Kidney tubule cell (primary cell): ENCODE data around the gene SLC12A4.
"Not testable (repeated sequence)": the region's sequence is repeated elsewhere in the genome, so short reads cannot be mapped to it uniquely, and the experiment has no call there.

ENCODE experiments used
- DNase-seq: peaks from one replicate; pipeline ENCODE4 v3.0.0-alpha.2; 2018; ENCODE audit warnings: low spot score

SLC12A4 gene

DNA sequence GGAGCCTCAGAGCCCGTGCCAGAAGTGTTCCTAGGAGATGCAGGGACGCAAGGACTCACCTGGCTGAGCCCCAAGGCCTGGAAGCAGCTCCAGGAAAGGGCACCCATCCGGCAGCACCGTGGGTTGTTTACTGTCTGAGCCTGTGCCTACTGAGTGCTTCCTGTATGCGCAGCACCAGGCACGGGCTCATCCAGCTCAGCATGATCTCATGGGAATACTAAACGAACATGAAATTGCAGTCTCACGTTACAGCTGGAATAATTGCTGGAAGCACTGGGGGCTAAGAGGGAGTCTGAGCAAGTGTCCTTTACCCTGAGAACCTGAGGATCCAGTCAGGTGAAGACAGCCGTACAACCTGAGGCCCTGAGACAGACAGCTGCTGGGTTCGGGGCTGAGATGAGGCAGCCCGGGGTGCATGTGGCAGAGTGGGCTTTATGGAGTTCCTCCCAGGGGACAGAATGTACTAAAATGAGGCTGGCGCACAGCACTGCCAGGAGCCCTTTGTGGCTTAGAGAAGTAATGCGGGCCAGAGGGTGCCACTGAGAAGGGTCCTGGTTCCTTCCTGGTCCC, 42.2 kb downstream of the SLC12A4 start:
- no peak for DNase-seq

DNA sequence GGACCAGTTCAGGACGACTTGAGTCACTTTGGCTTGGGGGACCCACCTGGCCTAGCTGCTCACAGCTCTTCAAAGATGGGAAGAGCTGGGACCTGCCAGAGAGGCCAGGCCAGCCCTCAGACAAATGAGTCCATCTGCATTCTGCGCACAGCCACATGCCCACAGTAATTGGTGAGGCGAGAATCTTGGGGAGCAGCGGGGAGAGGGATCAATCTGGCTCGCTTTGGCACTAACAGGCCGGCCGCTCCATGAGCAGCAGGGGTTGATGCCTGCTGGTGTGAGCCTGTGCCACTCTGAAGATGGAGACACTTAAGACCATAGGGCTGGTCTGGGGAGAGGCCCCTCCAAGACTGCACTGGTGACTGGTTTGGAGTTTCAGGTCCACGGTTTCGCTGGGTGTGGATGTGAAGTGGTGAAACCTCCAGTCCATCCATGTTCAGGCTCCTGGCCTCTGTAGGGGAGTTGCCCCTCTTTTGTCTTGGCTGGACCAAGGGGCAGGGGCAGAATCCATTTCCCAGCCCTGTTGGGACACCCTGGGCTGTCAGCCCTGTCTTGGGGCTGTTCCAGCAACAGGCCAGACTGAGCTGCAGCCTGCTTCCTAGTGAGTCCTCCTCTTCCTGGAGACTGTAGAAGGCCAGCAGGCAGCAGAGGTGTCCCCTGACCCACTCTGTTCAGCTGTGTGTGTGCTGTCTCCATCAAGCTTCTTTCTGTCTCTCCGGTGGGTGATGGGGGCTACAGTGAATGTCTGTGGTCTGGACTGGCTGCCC, 44.1 kb downstream of the SLC12A4 start:
- DNase-seq = no peak

DNA sequence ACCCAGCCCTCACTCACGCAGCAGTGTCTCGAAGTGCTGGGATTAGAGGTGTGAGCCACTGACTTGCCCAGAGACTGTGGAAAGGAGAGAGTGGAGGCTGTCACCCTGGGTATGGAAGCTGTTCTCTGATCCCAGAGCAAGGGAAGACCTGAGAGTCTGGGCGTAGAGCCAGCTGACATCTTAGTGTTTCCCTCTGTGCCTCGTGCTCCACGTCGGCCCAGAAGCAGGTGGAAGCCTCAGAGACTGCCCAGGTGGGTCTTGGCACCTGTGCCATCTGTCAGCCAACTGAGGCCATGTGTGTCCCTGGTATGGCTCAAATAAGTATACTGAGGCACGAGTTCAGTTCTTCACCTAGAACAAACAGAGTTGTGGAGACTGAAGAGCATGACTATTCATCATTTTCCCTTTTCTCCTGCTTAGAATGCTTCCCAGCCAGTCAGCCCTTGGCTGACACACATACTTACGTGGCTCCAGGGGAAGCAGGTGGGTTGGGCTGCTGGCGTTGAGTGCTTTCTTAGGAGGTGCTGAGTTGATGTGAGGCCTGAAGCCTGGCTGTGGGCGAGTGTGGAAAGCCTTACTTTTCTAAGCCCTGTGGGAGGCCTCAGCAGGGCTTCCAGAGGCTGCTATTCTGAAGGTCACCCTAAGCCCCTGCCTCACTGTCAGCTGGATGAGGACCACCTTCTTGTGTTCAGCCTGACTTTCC, 44.9 kb downstream of the SLC12A4 start:
- DNase-seq = no peak

DNA sequence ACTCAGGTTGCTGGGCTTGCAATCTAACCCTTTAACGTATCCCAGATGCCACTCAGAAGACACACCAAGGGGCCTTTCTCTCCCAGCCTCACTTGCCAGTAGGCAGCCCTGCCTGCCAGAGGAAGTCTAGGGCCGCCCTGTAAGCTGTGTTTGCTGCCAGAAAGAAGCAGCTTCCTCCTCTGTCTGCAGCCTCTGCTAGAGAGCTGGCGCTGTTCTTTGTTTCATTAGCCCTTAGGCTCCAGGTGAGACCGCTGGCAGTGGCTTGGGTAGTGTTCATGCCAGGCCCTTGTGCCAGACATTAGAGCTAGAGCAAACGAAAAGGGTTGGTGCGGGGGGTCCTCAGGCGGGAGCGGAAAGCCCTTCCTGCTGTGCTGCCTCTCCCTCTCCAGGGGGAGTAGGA, 45.7 kb downstream of the SLC12A4 start:
- DNase-seq = no peak

DNA sequence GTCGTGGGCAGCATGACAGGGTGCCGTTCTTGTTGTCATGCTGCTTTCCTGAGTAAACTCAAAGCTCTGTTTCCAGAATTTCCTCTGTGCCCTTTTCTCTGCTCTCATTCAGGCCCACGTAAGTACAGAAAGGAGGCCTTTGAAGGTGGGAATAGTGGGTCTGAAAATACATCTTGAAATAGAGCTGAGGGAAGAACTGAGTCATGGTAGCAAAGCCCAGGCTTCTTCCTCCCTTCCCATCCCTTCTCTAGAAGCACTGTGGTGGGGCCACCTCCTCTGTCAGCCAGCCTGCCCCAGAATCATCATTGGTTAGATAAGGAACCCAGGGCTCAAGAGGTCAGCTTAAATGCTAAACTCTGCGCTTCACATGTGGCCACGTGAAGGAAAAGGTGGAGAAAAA, 46.2 kb downstream of the SLC12A4 start:
- no peak for DNase-seq

DNA sequence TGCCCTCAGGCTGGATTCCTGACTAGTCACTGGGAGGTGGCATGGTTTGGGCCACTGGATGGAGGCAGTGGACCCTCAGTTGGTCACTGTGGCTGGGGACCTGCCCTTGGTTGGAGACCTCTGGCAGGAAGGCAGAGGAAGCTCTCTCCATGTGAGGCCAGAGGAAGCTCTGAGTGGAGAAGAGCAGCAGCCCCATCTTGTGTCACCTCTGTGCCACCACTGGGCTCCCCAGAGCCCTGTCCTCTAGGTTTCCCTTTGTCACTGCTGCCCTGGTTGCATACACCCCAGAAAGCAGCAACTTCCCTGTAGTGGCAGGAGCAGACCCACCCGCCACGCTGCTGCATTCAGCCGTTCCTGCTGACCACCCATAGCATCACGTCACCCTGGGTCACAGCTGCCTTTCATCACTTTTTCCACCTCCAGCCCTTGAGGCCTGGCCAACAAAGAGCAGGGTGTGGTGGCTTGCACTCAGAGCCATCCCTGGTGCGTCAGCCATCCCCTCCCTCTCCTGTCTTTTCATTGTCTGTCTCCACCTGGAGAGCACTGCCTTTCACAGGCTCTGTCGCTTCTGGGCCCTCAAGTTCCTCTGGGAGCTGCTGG, 48.7 kb downstream of the SLC12A4 start:
- no peak for DNase-seq

DNA sequence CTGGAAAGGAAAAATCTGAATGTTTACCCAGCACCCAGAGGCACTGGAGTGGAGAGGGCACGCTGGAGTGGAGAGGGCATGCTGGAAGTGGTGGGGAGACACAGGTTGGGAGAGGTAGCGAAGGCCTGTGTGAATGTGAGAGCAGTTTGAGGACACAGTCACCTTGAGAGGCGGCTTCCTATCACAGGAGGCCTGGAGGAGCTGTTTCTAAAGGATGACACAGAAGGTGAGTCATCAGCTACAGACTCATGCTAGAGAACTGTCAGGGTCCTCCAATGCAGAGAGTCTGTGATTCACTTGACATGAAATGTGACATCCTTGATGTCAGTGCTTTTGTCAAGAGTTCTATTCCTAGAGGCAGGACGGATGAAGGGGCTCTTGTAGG, 50.6 kb downstream of the SLC12A4 start:
- DNase-seq = peak; percentile 92

DNA sequence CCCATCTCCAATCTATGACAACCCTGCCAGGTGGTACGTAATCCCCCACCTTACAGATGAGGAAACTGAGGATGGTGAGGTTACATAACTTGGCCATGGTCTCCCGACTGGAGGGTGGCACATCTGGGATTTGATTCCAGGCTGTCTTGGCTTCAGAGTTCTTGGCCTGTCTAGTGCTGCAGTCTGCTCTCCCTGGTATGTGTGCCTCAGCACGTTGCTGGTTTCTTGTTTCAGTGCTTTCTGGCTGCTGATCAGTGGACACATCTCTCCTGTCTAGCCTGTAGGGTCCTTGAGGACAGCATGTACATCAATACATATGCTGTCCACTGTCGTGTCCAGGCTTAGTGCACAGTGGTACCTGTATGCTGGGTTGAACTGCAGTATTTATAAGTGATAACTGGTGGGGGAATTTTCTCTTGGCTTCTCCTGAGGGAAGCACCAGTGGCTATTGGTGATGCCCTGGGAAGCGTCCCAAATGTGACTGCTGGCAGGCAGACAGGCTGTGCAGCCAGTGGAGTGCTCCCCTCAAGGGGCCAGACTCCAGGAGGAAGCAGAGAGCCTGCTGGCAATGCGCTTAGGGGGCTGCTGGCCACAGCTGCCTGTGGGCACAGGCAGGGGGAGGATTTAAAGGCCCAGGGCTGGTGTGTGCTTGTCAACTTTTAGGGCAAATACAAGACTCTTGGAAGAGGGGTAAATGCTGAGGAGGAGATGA, 51.1 kb downstream of the SLC12A4 start:
- no peak for DNase-seq

DNA sequence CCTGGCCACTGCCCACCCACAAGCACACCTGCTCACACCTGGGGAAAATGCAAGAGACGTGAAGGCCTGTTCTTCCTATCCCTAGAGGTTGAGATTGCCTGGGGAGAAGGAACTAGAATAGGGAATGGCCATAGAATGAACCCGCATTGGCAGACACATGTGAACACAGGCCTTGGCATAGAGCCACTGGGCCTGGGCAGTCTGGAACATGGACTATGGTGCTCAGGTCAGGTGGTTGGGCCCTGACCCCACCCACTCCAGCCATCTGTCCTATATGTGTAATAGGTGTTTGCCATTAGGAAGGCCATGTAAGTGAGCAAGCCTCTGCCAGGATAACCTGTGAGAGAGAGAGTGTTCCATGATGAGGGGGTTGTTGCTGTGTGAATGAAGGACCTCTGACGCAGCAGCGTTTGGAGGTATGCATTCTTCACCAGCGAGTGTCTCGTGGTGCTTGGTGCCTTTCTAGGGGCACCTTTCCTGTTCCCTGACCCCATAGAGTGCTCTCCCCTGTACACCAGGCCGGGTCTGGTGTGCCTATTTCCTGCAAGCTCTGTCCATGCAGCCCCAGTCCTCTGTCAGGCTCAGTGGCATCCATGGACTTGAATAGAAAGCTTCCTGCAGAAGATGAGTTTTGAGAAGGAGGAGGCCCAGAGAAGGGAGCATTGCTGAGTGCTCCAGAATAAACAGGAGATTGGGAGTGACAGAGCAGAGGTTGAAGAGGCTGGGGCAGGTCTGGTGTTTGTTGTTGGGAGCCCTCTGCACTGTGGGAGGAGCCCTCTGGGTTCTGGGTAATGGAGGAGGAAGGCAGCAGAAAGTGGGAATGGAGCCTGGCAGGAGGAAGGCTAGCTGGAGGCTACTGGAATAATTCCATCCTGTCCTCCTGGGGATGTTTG, 52.4 kb downstream of the SLC12A4 start:
- DNase-seq = no peak

DNA sequence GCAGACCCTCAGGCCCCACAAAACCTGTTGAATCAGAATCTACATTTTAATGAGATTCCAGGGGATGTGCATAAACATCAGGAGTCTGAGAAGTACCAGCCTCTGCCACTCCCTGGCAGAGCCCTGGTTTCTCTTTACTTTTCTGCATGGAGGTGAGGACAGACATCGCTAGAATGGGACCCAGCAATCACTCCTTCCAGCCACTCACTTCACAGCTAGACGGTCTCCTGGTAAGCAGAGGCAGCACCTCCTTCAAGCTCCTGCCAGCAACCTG, 53.0 kb downstream of the SLC12A4 start:
- not testable (repeated sequence) for DNase-seq

DNA sequence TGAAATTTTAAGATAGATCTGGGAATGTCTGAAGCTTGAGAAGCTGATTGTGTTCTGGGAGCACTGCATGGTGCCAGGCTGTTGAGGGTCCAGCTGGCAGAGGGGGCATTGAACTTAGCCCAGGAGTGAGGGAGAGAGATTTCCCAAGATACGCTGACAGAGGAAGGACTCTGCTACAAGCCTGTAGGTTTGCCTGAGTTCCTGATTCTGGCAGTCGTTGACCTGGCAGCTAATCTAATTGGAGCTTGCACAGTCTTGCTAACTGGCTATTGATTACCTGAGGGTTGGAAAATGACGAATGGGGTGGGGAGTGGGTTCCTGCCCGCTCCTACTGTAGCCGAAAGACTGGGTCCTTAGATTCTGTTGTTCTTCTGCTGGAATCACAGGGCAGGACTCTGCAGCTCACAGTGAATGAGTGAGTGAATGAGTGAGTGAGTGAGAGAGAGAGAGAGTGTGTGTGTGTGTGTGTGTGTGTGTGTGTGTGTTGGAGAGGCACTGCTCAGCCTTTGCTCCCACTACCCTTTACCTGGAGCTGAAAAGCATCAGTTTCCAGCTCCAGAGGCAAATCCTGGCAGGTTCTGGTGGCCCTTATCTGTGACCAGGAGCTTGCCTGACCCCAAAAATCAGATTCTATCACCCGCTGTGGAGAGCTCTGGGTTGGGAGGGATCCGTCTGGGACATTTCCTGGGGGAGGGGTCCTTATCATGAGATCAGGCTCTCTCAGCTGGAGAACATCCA, 53.5 kb downstream of the SLC12A4 start:
- DNase-seq = no peak

DNA sequence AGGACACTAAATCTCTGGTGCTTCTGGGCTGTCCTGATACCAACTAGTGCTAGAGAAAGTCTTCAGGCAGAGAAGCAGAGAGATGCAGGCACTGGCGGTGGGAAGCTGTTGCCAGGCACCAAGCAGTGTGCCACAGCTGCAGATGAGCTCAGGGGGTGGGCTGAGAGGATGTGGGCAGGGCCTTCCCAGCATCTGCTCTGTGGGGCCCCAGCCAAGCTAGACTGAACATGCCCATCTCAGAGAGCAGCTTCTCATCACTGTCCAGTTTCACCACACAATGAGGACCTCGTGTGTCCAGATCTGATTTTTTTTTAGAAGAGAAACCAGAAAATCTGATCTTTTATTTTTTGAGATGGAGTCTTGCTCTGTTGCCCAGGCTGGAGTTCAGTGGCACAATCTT, 58.3 kb downstream of the SLC12A4 start:
- DNase-seq = no peak

DNA sequence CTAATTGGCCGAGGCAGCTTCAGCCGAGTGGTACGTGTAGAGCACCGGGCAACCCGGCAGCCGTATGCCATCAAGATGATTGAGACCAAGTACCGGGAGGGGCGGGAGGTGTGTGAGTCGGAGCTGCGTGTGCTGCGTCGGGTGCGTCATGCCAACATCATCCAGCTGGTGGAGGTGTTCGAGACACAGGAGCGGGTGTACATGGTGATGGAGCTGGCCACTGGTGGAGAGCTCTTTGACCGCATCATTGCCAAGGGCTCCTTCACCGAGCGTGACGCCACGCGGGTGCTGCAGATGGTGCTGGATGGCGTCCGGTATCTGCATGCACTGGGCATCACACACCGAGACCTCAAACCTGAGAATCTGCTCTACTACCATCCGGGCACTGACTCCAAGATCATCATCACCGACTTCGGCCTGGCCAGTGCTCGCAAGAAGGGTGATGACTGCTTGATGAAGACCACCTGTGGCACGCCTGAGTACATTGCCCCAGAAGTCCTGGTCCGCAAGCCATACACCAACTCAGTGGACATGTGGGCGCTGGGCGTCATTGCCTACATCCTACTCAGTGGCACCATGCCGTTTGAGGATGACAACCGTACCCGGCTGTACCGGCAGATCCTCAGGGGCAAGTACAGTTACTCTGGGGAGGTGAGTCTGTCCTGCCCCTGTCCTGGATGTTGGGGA, 59.2 kb downstream of the SLC12A4 start:
- no peak for DNase-seq

DNA sequence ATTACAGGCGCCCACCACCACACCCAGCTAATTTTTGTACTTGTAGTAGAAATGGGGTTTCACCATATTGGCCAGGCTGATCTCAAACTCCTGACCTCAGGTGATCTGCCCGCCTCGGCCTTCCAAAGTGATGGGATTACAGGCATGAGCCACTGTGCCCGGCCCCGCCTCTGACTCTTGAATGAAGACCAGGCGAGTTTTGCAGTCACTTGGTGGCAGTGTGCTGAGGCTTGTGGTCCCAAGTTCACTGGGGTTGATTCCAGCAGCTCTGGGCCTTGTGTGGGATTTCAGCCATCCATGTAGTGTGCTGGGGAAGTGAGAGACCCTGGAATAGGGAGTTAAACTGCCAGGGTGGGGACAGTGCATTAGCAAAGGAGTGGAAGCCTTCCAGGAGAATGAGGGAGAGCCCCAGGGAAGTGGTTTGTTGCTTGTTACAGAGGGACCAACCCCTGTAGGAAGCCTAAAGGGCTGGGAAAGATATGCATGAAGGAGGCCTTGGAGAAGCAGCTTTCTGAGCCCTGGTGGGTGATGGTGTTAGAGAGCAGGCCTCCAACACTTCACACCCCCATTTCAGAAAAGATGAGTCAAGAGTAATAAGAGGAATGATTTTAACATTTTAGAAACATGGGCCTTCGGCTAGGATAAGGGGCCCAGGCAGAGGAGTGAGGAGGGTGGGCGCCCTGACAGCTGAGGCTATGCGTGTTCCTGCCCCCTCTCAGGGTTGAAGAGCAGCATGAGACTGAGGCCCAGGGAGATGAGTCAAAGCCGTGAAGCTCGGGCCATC, 60.8 kb downstream of the SLC12A4 start:
- no peak for DNase-seq

DNA sequence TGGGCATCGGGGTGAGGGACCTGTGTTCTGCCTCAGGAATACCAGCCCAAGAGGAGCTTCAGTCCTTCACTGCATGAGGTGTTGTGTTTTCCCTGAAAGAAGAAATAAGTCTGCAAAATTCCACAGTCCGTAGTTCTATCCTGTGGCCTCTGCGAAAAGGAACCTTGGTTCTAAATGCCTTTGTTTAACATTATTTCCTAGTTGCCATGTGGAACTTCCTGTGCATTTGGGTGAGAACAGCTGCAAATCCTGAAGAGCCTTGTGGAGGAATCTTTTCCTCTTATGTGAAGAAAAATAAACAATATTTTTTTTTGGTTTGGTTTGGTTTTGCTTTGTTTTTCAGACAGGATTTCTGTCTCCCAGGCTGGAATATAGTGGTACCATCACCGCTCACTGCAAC, 65.6 kb downstream of the SLC12A4 start:
- DNase-seq = no peak

DNA sequence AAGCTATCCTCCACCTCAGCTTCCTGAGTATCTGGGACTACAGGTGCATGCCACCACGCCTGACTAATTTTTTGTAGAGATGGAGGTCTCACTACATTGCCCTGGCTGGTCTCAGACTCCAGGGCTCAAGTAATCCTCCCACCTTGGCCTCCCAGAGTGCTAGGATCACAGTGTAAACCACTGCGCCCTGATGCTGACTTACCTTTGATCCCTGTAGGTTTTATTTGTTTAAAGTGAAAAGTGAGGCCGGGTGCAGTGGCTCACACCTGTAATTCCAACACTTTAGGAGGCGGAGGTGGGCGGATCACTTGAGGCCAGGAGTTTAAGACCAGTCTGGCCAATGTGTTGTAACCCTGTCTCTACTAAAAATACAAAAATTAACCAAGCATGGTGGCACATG, 66.7 kb downstream of the SLC12A4 start:
- no peak for DNase-seq

DNA sequence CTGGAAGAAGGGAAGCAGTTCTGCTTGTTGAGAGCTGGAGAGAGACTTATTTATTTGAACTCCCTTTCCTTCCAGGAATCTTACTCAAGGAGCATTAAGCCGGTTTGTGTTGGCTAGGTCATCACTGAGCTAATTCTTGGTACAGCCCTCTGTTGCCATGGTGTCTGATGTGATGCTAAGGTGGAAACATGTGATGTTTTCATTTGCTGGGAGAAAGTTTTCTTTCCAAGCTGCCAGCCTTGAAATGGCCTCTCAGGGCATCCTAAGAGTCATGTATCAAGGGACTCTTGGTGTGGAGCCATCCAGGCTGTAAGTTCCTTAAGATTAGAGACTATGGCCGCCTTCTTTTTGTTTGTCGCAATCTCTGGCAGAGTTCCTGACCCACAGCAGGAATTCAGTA, 71.2 kb downstream of the SLC12A4 start:
- DNase-seq = no peak

DNA sequence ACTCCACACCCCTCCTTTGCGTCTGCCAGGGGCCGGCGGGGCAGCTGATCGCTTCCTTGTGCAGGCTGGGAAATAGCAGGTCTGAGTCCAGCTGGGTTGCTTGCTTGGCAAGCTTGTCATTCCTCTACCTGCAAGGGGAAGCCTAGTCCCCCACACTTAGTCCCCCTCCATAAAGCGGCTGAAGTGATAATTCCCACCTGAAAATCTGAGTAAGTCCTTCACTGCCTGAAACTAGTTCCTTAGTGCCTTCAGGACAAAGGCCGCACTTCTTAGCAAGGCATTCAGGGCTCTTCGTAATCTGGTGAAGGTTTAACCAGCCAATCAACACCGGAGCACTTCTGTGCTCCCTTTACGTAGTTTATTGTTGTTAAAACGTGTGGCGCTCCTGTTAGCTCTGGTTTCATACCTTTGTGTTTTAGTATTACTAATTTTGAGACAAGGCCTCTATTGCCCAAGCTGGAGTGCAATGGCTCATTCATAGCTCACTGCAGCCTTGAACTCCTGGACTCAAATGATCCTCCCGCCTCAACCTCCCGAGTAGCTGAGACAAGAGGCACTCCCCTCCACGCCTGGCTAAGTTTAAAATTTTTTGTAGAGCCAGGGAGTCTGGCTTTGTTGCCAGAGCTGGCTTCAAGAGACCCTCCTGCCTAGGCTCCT, 74.6 kb downstream of the SLC12A4 start:
- peak; percentile 41 for DNase-seq
